ENCODE results near the gene RNF14.

GRCh38 chr5:141973871-141974595 lies 5.1 kb downstream of the RNF14 start:
- TF ChIP-seq CTCF (conservative IDR thresholded peaks at IDR 0.05; ENCODE audit: low read depth, low read length) (no peak), EZH2 (IDR thresholded peaks at IDR 0.05; ENCODE audit: borderline replicate concordance, low read depth, low read length, poor library complexity, severe bottlenecking) (no peak)
